K562 (cell line): Measurements from ENCODE around the gene GAK.

ENCODE experiments used
- CTCF ChIP-seq, 3 experiments: IDR thresholded peaks in 2 of 3; conservative IDR thresholded peaks in 1 of 3; 2 replicates each; pipeline ENCODE4 v1.5.1; 2011 to 2012; ENCODE audit warnings: low read length in 3 of 3, mild to moderate bottlenecking in 3 of 3, control low read depth in 2 of 3, improper control_type of control experiment in 1 of 3, inconsistent platforms in 1 of 3, low read depth in 1 of 3, mixed read lengths in 1 of 3, moderate library complexity in 1 of 3; ENCODE audit not compliant: insufficient read depth in 2 of 3
- MAFK ChIP-seq: IDR thresholded peaks from 2 replicates; pipeline ENCODE4 v1.6.1; 2011; ENCODE audit warnings: low read length, improper control_type of control experiment
- MEF2D ChIP-seq: conservative IDR thresholded peaks from 2 replicates; pipeline ENCODE4 v1.6.1; 2016; ENCODE audit warnings: low read depth, missing genetic modification characterization, missing compliant biosample characterization
- REST ChIP-seq, 2 experiments: fragments of 450-650 bp; formaldehyde crosslinking in 1 of 2; IDR thresholded peaks; 2 replicates each; pipeline versions ENCODE4 v1.4.0 to v1.6.1; 2014 to 2020; ENCODE audit warnings: mild to moderate bottlenecking in 2 of 2, borderline replicate concordance in 1 of 2, low read depth in 1 of 2
- TFE3 ChIP-seq: fragments of 450-650 bp; formaldehyde crosslinking; IDR thresholded peaks from 2 replicates; pipeline ENCODE4 v1.4.0; 2020; ENCODE audit warnings: mild to moderate bottlenecking, mixed read lengths
- ZNF197 ChIP-seq: fragments of 200-800 bp; sonication (Bioruptor generic); IDR thresholded peaks from 2 replicates; pipeline ENCODE4 v1.6.1; 2016; ENCODE audit warnings: low read depth, missing genetic modification characterization, missing compliant biosample characterization
- ZNF561 ChIP-seq: fragments of 450-650 bp; formaldehyde crosslinking; conservative IDR thresholded peaks from 2 replicates; pipeline ENCODE4 v1.4.0; 2020; ENCODE audit warnings: mild to moderate bottlenecking, moderate library complexity

GRCh38 chr4:929096-929765 is 2.9 kb downstream of the GAK start:
- TF ChIP-seq ZNF197 (CRISPR knock-in tag) (no peak), MEF2D (tag) (no peak), CTCF (IDR thresholded peaks at IDR 0.05 in 2 of 3, conservative IDR thresholded peaks at IDR 0.05 in 1 of 3; ENCODE audit: insufficient read depth in 2 of 3, low read depth in 1 of 3, low read length in 3 of 3) (no peak), ZNF561 (CRISPR knock-in tag) (no peak), MAFK (no peak), TFE3 (CRISPR knock-in tag) (no peak), REST (IDR thresholded peaks at IDR 0.05; ENCODE audit: borderline replicate concordance) (no peak), REST (CRISPR knock-in tag; IDR thresholded peaks at IDR 0.05; ENCODE audit: low read depth) (no peak)
